ENCODE measurements around the gene AMMECR1.

GRCh38 chrX:110257889-110258288 is 60.0 kb downstream of the AMMECR1 start:
- TF ChIP-seq CTCF (IDR thresholded peaks at IDR 0.05) = no peak
- TF ChIP-seq POLR2A (IDR thresholded peaks at IDR 0.05) = no peak
